ENCODE measurements around the gene KLF18.
"Not testable (repeated sequence)": the region's sequence is repeated elsewhere in the genome, so short reads cannot be mapped to it uniquely, and the experiment has no call there.

Gene KLF18

GRCh38 chr1:44119525-44119924 is 21.9 kb downstream of the KLF18 start:
- DNase-seq: no peak

- no peak for DNase-seq
Measured at GRCh38 chr1:44118682-44119081, 22.7 kb downstream of the KLF18 start, which contains the start of gene KLF17. Gene KLF17, plus strand, starts transcription at chr1:44118821. Its CDS starts 87 bp downstream, at chr1:44118908.

DNA sequence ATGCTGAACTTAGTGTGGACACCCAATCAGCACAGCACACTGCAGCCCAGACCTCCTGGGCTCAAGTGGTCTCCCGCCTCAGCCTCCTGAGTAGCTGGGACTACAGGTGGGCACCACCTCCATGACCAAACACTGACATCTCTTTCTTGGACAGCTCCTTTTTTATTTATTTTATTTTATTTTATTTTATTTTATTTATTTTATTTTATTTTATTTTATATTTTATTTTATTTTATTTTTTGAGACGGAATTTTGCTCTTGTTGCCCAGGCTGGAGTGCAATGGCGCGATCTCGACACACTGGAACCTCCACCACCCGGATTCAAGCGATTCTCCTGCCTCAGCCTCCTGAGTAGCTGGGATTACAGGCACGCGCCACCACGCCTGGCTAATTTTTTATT is 24.2 kb downstream of the KLF18 start:
- DNase-seq: not testable (repeated sequence)

- no peak for DNase-seq
Measured at GRCh38 chr1:44114098-44114497, 27.3 kb downstream of the KLF18 start.

DNA sequence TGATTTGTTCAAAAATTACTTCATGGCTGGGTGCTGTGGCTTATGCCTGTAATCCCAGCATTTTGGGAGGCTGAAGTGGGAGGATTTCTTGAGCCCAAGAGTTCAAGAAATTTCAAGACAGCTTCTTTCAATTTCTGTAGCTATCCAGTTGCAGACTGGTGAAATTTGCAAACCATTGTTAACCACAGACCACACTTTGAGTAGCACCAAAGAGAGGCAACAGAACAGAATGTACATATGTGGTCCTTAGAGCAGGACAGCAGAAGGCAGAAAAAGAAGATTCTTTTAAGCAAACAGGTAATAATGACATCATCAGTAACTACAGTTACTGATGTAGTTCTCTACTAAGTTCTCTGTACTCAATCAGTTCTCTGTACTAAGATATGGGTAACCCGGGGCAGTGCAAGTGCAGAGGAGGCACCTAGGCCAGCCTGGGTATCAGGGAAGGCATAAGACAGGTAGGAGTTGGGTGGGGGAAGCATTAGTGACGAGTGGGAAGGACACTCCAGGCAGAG is 28.3 kb downstream of the KLF18 start:
- no peak for DNase-seq

DNA sequence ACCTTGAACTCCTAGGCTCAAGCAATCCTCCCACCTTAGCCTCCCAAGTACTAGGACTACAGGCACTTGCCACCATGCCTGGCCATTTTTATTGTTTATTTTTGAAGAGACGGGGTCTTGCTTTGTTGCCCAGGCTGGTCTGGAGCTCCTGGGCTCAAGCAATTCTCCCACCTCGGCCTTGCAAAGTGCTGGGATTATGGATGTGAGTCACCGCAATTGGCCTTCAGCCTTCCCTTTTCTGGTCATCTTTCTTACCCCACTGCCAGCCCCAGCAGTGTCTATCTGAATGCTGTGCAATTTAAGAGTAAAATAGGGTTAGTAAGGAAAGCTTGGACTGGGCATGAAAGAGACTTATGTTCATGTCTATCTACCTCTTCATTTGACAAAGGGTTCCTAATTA is 28.9 kb downstream of the KLF18 start:
- no peak for DNase-seq

DNA sequence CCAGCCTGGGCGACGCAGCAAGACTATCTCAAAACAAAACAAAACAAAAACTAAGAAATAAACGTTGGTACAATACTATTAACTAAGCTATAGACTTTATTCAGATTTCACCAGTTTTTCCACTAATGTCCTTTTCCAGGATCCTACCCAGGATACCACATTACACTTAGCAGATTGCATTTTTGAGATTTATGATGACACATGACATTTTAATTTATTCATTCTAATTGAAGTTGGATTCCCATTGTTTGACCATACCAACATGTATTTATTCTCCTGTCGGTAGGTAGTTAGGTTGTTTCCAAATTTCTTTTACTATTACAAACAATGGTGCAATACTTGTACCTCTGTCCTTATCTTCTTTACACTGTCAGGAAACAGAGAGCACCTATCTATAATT is 29.6 kb downstream of the KLF18 start:
- no peak for DNase-seq

DNA sequence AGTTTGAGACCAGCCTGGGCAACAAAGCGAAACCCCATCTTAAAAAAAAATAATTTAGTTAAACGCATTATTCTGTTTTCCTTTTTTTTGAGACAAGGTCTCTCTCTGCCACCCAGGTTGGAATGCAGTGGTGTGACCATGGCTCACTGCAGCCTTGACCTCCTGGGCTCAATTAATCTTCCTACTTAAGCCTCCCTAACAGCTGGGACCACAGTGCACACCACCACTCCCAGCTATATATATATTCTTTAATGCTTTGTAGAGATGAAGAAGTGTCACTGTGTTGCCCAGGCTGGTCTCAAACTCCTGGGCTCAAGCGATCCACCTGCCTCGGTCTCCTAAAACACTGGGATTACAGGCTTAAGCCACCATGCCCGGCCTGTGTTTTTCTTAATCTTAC is 30.5 kb downstream of the KLF18 start:
- no peak for DNase-seq

DNA sequence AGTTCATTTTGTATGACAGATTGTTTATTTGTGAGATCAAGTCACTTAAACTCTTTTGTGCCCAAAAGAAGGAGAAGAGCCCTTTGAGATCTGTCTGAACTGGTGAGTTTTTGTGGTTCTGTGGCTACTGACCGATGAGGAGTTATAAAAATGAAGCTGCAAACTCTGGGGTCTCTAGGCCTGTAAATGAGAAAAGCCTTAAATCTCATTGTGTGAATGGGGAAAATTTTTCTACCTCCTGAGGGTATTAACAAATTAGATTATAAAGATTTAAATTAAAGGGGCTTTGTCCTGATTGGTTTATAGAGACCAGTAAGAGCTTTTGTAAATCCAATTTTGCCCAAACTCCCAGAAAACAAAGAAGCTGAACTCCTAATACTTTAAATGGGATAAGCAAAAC is 32.5 kb downstream of the KLF18 start:
- no peak for DNase-seq

DNA sequence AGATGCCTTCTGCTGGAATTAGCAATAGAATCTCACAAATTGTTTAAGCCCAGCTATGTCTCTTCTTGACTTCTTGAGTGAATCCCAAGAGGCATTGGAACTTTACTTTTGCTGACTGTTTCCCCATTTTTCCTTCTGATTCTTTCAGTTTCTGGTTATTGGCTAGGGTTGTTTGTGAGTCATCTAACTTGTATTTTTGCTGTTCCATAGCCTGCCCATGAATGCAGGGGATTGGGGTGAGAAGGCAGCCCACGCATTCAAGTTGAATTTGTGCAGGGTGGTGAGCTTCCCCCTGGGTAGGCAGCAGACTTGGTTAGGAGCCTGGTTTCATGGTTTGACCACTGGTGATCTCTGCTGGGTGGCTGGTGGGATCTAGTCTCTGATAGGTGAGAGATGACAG is 33.2 kb downstream of the KLF18 start:
- DNase-seq: no peak

- DNase-seq: no peak
Measured at GRCh38 chr1:44105810-44106209, 35.6 kb downstream of the KLF18 start.

DNA sequence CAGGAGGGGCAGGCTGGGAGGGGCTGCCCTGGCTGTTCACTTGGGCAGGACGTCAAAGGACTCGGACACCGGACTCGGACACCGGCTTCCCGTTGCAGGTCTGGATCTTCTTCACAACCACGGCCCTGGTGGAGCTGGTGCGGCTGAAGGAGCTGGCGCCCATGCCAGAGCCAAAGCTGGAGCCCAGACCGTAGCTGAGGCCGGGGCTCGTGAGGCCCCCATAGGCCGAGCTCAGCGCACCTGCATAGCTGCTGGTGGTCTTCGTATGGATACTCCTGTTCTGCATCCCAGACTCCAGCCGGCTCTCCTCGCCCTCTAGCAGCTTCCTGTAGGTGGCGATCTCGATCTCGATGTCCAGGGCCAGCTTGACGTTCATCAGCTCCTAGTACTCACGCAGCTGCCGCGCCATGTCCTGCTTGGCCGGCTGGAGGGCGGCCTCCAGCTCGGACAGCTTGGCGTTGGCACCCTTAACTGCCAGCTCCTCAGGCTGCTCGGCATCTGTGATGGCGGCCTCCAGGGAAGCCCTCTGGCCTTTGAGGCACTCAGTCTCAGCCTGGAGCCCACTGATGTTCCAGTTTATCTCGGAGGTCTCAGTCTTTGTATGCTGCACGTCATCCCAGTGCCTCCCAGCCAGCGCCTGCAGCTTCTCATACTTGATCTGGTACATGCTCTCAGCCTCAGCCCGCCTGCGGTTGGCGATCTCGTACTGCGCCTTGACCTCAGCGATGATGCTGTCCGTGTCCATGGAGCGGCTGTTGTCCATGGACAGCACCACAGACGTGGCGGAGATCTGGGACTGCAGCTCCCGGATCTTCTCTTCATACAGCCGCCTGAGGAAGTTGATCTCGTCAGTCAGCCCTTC is 37.9 kb downstream of the KLF18 start:
- DNase-seq: no peak

DNA sequence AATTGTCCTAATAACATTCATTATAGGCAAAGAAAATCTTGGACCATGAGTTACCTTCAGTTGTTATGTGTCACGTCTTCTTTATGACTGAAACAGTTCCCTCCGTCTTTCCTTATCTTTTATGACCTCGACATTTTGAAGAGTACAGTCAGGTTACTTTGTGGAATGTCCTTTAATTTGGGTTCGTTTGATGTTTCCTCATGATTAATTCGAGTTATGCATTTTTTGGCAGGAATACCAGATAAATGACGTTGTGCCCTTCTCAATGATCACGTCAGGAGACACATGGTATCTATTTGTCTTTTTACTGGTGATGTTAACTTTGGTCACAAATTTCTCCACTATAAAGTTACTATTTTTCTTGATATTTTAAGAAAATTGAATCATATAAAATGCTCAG is 40.1 kb downstream of the KLF18 start:
- no peak for DNase-seq

DNA sequence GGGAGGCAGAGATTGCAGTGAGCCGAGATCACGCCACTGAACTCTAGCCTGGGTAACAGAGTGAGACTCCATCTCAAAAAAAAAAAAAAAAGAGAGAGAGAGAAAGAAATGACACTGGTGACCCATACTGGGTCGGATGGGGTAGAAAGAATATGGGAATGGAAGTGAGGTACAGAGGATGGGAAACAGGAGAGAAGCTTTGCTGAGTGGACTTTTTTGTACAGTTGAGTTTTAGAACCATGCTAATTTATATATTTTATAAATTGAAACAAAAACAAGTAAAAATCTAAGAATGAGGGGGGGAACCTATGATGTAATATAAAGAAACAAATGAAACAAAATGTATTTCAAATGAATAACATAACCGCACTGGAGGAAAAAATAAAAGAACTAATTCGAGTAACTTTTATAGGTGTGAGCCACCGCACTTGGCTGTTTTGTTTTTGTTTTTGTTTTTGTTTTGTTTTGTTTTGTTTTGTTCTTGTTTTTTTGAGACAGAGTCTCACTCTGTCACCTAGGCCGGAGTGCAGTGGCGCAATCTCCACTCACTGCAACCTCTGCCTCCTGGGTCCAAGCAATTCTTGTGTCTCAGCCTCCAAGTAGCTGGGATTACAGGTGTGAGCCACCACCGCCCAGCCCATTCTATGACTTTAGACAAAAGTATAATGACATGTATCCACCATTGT is 41.1 kb downstream of the KLF18 start:
- no peak for DNase-seq

DNA sequence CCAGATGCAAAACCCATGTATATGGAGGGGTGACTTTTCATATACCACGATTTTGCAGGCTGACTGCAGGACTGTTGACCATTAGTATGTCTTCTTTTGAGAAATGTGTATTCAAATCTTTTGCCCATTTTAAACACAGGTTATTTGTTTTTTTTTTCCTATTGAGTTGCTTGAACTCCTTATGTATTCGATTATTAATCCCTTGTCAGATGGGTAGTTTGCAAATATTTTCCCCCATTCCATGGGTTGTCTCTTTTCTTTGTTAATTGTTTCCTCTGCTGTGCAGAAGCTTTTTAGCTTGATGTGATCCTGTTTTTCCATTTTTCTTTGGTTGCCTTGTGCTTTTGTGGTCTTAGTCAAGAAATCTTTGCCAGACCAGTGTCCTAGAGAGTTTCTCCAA is 47.4 kb downstream of the KLF18 start:
- no peak for DNase-seq

DNA sequence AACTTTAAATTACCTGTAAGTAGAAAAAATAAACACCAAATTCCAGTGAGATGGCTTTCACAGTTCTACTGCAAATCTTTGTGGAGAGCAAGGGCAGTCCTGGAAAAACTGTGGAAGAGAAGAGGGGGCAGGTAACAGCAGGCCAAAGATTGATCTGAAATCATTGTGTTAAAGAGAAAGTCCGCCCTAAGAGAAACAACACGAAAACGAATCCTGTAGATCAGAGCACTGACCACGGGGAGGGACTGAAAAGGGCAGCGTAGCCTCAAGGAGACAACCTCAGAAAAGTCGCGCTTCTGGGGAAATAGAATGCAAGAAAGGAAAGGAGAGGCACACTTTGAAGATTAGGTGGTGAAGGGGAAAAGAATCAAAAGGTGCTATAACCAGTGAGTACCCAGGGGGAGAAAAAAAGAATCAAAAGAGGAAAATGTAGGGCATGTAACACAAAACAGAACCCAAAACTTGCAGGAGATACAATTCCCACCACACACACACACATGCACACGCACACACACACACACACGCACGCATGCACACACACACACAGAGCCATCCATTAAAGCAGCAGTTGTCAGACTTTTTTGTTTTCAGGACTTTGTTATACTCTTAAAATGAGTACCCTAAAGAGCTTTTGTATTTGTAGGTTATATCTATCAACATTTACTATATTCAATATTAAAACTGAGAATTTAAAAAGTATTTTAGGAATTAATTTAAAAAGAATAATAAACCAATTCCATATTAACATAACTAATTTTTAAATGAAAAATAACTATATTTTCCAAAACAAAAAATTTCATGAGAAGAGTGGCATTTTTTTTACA is 50.8 kb downstream of the KLF18 start:
- DNase-seq: no peak

GRCh38 chr1:44089371-44090048 is 51.9 kb downstream of the KLF18 start:
- no peak for DNase-seq
